ENCODE measurements around the gene KRTAP10-10.
A peak's percentile ranks its signal among the peaks of the same experiment; 100 is the strongest.

The KRTAP10-10 gene

DNA sequence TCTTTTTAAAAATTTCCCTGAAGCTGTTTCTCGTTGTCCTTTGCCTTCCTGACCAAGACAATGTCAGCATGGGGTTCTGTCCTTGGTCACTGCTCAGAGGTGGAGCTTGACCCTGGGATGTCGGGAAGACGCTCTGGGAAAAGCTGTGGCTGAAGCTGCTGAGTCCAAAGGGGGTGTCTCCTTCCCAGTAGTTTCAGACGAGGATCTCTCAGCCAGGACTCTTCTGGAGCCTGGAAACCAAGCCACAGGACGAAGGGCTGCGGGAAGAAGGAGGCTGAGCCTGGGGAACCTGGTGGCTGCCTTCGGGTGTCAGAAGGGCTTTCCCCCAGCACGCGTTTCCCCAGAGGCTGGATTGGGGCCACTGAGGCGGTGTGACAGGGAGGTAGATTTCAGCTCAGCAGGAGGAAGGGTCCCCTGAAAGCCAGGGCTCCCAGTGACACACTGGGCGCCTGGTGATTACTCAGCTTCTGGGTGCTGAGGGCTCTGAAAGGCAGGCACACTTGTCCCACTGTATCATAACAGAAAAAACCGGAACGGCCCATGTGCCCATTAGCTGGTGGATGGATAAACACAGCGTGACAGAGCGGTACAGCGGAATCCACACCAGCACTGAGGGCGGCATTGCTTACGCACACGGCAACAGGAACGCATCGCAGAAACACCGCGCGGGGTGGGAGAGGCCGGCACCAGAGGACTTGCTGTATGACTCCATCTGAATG lies 49.8 kb downstream of the KRTAP10-10 start:
- Mint-ChIP-seq H3K4me3 (no peak overlapping the region), H3K4me1 (peaks cover 16% of the 10 kb centered on the region), H3K9me3 (no peaks in the 10 kb centered on the region), H3K36me3 (no peaks in the 10 kb centered on the region), H3K27ac (peak overlapping the region; percentile 68)
- DNase-seq (ENCODE audit: low spot score in 2 of 2): no peak
- ATAC-seq: no peak

DNA sequence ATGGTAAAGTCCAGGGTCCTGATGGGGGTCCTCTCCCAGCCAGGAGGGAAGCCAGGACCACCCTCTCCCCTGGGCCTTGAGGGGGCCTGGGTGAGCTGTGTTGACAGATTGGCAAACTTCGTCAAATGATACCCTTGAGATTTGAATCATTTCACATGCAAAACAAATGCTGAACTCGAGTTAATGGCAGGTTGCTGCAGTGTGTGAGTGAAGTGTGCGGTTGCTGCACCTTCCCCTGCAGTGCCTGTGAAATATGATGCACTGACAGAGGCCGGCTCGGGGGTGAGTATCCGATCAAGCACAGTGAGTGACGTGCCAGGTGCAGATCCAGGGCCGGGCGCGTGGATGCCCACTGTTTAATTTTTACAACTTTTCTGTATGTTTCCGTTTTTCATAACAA lies 50.5 kb downstream of the KRTAP10-10 start:
- Mint-ChIP-seq H3K4me1 (peaks cover 16% of the 10 kb centered on the region), H3K4me3 (no peak overlapping the region), H3K9me3 (peaks cover 5% of the 10 kb centered on the region), H3K36me3 (no peaks in the 10 kb centered on the region), H3K27ac (no peak overlapping the region)
- ATAC-seq (no peak), DNase-seq (ENCODE audit: low spot score in 2 of 2) (no peak)
